HG03064 (cell line): Measurements from ENCODE around the gene HOXB8.

ENCODE experiments used
- ATAC-seq: cut with Tn5 transposase; IDR thresholded peaks from one replicate; pipeline ENCODE4 v1.9.1; 2021; ENCODE audit warnings: low read depth; ENCODE audit not compliant: unreplicated experiment

The HOXB8 gene

GRCh38 chr17:48611213-48611612 is 3.9 kb downstream of the HOXB8 start:
- ATAC-seq = no peak

- no peak for ATAC-seq
Observed at GRCh38 chr17:48610282-48611211, 4.5 kb downstream of the HOXB8 start, which contains the start of gene HOXB7. Gene HOXB7, minus strand, starts transcription at chr17:48611017. Its CDS starts 99 bp downstream, at chr17:48610918.

GRCh38 chr17:48609759-48610281 is 5.3 kb downstream of the HOXB8 start:
- ATAC-seq = no peak

DNA sequence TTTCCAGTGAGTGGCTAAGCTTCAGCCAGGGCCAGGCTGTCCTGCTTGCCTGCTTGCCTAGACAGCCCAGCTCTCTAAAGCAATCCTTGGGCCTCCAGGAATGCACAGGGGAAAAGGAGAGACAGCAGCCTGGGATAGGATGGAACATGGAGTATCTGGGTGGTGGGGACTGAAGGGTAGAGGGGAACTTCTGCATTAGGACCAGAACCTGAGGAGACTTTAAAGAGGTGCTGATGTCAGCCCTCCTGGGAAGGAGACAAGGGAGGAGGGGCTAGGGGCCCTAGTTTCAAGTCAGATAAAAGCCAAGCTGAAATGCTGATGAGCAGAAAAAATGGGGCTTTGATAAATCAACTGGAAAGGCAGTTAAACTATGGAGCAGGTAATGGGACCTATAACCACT is 6.1 kb downstream of the HOXB8 start:
- ATAC-seq = no peak

- no peak for ATAC-seq
Observed at GRCh38 chr17:48608494-48608834, 6.6 kb downstream of the HOXB8 start.

GRCh38 chr17:48606892-48607614 is 8.0 kb downstream of the HOXB8 start:
- no peak for ATAC-seq

GRCh38 chr17:48605991-48606891 is 8.9 kb downstream of the HOXB8 start:
- no peak for ATAC-seq

DNA sequence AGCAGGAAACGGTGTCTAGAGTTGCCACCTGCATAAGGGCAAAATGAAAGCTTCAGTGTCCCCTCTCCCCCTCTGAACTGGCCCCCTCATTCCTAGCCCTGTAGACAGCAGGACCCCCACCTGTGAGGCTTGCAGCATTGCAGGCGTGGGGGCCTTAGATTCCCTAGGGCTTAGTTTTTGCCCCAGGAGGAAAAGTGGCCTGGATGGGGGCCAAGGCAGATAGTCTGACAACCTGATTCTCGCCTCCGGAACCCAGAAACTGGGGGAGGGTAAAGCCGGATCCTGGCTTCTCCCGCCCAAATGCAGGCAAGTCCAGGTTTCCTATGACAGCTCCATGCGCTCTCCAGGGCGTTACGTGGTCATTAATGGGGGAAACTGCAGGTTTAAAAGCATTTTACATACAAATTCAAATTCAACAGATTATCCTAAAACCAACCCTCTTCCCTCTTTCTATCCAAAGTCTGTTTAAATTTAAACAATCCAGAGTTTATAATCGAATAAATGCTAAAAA is 9.6 kb downstream of the HOXB8 start:
- ATAC-seq = no peak

DNA sequence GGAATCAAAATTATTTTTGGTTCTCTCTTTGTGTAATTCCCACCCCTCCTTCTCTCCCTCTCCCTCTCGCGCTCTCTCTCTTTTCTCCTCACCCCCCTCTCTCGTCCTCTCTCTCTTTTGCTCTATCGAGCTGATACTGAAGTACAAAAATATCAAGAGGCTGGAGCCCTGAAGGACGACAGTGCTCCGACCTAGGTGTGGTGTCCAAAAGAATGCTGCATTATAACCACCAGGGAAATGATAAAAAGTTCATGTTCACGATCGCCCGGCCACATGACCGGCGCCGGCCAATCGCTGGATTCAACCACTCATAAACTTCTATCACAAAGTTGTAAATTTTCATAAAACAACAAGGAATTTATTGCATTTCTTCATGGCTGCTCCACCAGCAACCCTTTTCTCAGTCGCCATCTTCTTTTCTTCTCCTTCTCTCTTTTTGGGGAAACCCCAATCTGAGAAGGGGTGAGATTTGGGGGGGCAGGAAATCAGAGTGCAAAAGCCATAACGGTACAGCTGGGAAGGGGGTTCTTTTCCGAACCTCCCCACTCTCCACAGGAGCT is 10.2 kb downstream of the HOXB8 start, which contains the start of gene HOXB6:
Gene HOXB6 (minus strand): TSS at position 217 of the 560 bp plus-strand sequence. CDS start 6,836 bp downstream, outside the sequence.
- ATAC-seq = no peak

GRCh38 chr17:48603959-48604769 is 10.9 kb downstream of the HOXB8 start:
- ATAC-seq = no peak

- ATAC-seq = no peak
Observed at GRCh38 chr17:48601539-48602425, 13.3 kb downstream of the HOXB8 start.

DNA sequence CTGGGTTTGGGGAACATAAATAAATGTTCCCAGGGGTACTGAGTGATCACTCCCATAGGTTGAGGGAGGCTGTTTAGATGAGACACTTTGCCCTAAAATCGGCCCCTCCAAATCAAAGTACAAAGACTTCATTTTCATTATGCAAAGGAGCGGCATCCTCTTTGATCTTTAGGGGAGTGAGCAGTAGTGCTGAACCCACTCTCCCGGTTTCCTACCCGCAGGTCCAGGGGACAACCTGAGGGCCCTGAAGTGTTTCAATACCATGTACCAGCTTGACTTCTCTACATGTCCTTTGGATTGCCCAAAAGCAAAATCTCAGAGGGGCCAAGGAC is 13.9 kb downstream of the HOXB8 start:
- ATAC-seq = no peak

GRCh38 chr17:48600244-48601098 is 14.6 kb downstream of the HOXB8 start:
- ATAC-seq = no peak

GRCh38 chr17:48599354-48599753 is 15.7 kb downstream of the HOXB8 start:
- no peak for ATAC-seq

- no peak for ATAC-seq
Observed at GRCh38 chr17:48598736-48599135, 16.4 kb downstream of the HOXB8 start.

GRCh38 chr17:48597778-48598631 is 17.1 kb downstream of the HOXB8 start:
- no peak for ATAC-seq

- no peak for ATAC-seq
Observed at GRCh38 chr17:48597528-48597777, 17.6 kb downstream of the HOXB8 start.
